GM19351 (cell line): ENCODE data around the gene WDR48.

Source experiments
- ATAC-seq: cut with Tn5 transposase; IDR thresholded peaks from one replicate; pipeline ENCODE4 v1.9.1; 2021; ENCODE audit warnings: mild to moderate bottlenecking, moderate library complexity; ENCODE audit not compliant: unreplicated experiment

WDR48 gene

DNA sequence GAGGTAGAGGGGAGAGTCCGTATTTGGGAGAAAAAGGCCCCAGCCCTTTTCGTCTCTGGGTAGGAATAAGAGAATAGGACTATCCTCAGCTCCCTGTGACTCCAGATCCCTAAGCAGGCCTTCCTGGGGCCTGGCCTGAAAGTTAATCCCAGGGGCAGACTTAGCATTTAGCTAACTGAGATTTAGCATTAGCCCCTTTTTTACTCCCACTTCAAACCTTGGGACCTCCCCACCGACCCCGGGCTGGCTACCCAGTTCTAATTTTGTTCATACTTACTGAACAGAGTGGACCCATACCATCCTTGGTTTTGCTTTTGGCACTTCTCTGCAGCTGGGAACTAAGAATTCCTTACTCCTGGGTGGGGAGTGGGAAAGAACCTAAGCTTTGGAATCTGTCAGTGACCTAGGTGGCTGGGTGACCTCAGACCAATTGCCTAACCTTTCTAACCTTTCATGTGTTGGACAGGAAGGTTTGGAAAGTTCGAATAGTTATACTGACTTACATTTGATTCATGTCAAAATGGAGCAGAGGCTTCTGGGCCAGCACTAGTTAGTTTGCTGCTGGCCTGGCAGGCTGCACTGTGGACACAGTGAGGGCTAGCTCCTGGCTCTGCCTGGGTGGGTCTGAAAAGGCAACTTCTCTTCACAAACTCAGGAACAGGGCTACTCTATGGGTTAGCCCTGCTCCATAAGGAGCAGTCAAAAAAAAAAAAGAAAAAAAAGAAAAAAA is 67.3 kb downstream of the WDR48 start:
- ATAC-seq, result no peak

DNA sequence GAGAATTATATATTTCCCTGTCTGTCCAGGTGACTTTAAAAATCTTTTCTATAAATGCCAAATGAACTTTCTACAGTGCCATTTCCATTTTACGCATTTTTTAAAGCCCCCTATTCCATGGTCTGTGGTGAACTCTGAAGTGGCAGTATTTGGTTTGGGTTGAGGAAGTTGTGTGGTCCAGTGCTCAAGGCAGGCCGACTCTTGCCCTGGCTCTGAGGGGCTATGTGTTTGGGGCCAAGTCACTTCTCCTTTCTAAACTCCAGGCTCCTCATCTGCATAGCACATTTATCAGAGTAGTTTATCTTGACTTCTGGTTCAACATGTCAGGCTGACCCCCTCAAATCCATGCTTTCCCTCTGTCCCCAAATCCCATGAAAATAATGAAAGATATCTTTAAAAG is 69.8 kb downstream of the WDR48 start:
- no peak for ATAC-seq

DNA sequence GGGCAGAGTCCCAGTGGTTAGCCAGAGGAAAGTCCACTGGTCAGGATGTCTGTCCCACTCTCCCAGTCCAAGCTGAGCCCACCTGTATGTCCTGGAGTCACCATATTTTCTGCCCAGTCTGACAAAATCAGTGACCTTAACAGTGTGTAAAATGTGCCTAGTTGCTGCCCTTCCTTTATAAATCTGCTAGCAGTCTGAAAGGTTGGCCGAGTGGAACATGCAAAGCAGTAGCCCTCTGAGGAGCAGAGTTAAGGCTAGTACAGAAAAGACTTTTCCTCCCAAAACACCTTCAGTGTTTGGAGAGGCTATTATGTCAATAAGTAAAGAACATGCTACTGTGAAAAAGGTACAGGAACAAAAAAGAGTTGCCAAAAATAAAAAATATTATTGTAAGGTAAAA is 71.0 kb downstream of the WDR48 start:
- peak; percentile 71 for ATAC-seq

DNA sequence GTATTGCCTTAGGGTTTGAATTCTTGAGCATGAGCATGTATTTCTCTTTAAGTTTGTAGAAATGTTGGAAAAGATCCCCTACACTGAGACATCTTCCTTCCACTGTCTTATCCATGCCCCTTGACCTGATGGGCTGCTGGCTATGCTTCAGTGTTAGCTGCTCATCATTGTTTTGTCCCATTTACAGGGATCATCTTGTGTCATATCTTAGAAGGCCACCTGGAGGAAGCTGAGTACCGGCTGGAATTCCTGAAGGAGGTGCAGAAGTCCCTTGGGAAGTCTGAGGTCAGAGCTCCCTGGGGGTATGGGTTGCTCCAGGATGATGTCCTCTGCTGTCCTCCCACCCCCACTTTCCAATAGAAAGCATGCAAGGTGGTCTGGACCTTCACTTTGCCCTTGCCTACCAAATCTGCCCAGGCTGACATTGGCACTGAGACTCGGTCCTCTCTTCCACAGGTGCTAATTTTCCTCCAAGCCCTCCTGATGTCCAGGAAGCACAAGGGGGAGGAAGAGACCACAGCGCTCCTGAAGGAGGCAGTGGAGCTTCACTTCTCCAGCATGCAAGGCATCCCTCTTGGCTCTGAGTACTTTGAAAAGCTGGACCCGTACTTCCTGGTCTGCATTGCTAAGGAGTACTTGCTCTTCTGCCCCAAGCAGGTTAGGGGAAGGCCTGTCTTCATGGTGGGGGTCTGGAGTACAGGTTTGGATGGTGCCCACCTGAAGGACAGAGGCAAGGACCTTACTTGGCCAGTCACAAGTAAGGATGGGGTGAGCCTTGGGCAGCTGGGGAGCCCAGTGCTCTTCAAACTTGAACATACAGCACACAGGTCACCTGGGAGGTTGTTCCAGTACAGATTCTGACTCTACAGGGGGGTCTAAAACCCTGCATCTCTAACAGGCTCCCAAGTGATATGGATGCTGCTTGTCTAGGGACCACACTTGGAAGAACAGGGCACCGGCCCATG is 73.3 kb downstream of the WDR48 start:
- no peak for ATAC-seq

DNA sequence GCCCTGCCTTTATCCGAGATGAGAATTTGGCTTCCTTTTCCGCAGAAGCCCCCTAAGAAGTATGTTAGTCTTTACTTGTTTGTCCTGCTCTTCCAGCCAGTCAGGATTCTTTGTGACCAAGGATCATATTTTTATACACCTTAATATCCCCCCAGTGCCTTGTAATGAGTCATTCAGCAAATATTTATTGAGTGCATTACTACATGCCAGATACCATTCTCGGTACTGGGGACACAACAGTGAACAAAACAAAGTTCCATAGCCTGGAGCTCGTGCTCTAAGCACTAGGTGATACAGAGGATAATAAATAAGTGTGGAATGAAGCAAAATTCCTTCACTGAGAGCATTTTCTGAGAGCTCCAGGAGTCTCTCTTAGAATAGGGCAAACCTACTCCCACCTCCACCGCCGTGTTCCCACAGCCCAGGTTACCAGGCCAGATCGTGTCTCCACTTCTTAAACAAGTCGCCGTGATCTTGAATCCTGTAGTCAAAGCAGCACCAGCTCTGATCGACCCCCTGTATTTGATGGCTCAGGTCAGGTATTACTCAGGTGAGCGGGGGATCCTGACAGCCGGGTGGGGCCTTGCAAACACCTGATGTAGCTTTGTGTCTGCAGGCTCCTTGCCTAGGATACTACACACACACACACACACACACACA is 74.2 kb downstream of the WDR48 start:
- ATAC-seq, result no peak

DNA sequence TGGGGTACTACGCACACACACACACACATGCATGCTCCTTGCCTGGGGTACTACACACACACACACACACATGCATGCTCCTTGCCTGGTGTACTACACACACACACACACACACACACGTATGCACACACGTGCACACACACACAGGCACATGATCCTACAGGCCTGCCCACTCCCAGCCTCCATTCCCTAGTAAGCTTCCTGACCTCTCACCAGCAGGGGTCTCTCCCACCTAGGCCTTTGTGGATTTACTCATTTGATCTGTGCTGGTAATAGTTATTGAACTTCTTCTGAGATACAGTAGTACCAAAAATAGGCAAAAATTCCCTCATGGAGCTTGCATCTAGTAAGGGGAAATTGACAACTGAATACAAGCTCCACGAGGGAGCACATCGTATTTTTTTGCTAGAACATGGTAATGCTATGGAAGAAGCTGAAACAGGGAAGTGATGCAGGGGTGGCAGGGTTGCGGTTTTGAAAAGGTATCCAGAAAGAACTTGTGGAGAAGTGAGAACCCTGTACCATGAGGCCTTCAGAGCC is 74.8 kb downstream of the WDR48 start:
- no peak for ATAC-seq

DNA sequence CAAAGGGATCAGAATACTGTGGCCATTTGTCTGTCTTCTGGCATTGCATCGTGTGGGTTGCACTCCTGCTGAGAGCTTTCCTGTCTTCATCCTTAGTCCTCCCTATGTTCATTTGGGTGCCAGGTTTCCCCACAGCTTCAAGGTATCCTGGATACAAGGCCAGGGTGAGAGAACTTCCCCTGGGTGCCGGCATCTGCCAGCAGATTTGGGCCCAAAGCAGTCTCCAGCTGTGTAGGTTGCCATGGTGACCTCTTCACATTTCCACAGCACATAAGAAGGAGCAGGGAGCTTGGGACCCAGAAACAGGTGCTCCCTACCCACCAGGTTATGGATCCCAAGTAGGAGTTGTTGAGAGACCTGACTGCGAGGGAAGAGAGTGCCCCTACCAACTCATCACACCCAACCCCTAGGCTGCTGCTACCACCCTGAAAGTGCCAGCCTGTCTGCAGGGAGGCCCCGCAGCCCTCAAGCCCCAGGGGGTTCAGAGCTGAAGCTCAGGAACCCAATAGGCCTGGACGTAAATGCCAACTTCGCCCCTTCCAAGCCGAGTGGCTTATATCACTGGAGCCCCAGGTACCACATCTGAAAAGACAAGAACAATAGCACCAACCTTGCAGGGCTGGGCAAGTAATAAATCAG is 75.6 kb downstream of the WDR48 start:
- ATAC-seq, result no peak

DNA sequence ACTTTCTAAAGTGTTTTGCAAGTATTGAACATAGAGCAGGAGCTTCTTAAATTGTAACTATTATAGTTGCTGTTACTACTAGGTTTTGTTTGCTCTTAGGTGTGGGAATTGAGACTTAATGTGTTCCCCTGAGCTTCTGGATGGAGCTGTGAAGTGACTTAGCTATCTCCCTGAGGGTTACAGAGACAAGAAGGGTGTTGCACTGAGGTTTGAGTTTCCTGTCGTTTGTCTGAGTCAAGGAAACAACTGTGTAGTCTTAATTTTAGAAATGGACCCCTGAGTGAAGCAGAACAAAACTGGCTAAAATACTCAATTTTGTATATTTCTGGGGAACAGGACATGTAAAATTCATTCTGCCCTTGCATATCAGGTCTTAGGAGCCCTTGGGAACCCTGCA is 76.1 kb downstream of the WDR48 start:
- no peak for ATAC-seq

DNA sequence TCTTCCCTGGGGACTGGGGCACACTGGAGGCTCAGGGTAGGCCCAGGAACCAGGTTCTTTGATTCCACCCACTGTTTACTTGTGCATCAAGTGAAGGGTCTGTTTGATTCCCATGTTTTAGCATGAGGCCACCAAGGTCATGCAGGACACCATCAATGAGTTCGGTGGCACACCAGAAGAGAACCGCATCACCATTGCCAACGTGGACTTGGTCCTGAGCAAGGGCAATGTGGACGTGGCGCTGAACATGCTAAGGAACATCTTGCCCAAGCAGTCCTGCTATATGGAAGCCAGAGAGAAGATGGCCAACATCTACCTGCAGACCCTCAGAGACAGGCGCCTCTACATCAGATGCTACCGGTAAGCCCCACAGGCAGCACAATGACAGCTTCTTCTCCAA is 77.1 kb downstream of the WDR48 start:
- ATAC-seq, result no peak

DNA sequence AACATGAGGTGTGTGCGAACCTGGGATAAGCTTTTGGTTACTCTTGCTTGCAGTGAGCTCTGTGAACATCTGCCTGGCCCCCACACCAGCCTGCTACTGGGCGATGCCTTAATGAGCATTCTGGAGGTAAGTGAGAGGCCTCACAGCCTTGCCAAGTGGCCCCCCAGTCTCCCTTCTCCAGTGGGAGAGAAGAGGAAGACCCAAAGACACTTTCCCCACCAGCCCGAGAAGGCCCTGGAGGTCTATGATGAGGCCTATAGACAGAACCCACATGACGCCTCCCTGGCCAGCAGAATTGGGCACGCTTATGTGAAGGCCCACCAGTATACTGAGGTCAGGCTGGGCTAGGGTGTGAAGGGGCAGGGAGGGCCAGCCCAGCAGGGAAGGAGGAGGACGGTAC is 78.2 kb downstream of the WDR48 start:
- no peak for ATAC-seq

DNA sequence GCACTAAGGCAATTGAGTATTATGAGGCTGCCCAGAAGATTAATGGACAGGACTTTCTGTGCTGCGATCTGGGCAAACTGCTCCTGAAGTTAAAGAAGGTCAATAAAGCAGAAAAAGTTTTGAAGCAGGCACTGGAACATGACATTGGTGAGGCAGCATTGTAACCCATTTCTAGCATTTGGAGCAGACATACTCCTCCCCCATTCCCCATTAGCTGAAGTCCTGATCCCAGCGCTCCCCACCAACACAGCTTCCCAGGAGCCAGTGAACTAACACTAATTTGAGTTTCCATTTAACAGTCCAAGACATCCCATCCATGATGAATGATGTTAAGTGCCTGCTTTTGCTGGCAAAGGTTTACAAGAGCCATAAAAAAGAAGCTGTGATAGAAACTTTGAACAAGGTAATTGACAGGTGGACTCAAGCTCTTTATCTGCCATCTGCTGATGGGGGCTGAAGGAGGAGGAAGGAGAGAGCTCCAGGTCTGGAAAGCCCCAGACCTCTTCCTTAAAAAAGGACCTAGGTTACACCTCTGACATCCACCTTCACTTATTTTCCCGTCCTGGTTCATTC is 79.0 kb downstream of the WDR48 start:
- ATAC-seq, result no peak

DNA sequence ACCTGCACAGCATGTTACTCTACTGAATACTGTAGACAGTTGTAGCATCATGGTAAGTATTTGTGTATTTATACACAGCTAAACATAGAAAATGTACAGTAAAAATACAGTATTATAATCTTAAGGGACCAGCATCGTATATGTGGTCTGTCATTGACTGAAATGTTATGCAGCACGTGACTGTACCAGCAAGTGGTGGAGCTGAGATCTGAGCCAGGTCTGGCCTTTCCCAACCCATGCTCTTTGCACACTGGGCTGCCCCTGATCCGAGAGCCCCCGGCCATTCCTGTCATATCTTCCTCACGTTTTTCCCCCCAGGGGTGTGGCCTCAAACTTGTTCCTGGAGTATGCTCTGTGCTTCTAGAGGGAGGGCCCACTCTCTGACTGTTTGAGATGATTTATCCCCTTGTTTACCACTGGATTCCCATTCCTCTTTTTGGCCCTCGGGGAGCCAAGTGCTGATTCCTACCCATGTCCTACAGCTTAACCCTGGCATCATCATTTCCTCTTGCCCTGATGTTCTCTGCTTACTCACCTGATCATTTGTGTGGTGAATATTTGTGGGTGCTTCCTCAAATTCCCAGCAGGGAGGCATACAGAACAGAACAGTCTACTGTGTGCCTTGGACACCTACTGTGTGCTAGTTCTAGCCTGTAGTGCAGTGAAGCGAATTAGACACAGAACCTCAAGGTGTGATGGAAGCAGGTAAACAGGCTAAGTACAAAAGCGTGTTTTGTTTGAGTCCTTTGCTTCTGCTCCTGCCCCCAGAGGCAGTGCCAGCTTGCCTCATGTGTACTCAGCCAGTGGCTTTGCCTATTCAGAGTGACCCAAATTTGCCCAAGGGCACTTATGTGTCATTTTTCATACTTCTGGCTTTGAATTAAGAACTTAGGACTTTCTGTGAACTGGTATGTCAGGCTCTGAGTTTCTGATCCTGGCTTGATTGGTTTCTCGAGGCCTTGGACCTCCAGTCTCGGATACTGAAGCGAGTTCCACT is 80.6 kb downstream of the WDR48 start:
- no peak for ATAC-seq

DNA sequence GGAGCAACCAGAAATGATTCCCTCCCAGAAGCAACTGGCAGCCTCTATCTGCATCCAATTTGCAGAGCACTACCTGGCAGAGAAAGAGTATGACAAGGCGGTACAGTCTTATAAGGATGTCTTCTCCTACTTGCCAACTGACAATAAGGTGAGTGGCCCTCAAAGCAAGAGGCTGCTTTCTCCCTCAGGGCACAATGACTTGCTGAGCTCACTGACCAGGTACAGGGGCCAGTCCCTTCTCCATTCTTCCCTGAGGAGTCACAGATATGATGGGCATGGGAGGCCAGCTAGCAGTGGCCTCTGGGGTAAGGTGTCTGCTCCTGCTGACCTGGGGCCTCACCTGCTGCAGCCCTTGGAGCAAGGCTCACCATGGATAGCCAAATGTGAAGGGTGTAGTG is 81.3 kb downstream of the WDR48 start:
- ATAC-seq, result no peak

DNA sequence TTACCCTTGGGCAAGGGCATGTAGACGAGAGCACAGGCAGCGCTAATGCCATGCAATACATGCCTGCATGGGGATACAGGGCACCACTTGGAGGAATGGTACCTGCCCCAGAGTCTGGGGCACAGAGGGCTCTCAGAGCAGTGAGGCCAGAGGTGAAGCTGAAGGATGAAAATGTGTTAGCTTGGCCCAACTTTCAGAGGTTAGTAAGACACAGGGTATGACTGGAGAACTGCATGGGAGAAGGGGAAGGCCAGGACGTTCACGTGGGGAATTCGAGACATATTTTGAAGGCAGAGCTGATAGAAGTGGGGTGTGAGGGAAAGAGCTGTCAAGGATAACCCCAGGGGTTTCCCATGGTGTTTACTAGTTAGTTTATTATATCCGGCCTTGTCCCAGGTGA is 82.0 kb downstream of the WDR48 start:
- no peak for ATAC-seq

DNA sequence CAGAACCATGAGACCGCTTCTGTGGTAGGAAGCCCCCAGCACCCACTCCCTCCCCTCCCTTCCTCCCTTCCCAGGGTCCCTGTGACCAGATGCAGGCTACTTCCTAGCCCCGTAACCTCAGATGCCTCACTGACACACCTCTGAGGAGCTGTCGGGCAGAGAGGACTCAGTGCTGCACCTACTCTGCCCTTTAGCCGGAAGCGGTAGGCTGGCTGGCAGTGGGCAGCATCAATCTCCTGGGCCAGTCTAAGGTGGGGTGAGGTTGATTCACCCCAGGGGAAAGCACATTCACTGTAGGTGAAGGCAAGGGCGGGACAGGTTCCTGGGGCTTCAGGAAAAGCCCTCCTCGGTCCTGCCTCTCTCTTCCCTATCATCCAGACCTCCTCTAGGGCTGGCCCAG is 82.5 kb downstream of the WDR48 start:
- no peak for ATAC-seq

DNA sequence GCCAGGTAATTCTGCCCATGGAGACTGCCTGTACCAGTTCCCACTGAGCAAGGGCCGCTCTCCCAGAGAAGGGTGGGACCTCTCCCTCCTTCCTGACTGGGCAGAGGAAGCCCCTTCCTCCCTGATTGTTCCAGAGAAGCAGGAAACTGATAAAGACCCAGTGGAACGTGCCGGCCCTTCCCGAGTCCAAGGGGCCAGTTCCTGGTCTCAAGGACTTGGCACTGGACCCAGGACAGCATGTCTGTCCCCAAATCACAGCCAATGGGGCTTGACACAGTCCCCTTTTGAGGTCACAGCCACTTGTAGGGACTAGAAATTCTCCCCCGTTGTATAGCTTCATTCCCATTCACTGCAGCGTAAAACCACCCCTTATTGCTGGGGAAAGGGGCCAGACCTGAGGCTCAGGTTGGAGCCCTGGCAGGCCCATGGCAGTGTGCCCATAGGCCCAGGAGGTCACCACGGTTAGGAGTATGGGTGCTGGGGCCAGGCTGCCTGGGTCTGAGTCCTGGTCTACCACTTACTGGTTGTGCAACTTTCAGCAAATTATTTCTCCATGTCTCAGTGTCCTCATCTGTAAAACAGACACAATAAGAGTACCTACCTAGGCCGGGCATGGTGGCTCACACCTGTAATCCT is 83.5 kb downstream of the WDR48 start:
- no peak for ATAC-seq

DNA sequence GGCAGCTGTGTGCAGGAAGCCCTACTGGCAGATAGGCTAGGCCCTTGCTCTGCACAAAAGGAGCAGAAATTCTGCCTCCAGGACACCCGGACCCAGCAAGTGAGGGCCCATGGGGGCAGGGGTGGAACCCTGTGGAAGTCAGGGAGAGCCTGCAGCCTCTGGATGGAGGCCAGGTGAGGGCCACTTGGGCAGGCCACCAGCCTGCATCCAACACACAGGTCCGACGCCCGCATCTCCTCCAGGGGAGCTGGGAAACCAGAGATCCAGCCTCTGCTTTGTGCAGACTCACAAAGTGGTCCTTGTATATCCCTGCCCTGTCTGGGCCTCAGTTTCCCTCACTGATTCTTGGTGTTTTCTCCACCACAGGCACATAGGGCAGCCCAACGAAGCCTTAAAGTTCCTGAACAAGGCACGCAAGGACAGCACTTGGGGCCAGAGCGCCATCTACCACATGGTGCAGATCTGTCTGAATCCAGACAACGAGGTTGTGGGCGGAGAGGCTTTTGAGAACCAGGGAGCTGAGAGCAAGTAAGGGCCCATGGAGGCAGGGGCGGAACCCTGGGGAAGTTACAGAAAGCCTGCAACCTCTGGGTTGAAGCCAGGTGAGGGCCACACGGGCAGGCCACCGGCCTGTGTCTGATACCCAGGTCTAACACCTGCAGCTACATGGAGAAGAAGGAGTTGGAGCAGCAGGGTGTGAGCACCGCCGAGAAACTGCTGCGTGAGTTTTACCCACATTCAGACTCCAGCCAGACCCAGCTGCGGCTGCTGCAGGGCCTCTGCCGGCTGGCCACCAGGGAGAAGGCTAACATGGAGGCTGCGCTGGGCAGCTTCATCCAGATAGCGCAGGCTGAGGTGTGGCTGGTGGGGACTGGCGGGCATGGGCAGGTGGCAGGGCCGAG is 85.0 kb downstream of the WDR48 start:
- ATAC-seq, result no peak

DNA sequence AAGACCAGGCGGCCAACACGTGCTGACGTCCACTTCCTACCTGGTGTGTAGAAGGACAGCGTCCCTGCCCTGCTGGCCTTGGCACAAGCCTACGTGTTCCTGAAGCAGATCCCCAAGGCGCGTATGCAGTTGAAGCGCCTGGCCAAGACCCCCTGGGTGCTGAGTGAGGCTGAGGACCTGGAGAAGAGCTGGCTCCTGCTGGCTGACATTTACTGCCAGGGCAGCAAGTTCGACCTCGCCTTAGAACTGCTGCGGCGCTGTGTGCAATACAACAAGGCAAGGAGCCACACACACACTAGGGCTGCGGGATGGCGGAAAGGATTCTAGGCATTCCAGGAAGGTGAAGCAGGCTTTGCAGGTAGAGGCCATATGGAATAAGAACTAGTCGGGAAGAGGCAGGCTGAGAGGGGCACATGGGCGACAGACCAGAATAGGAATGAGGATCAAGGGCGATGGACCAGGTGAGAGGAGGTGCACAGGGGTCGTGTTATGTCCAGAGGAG is 85.7 kb downstream of the WDR48 start:
- no peak for ATAC-seq
